ENCODE results near the gene RET.
"Not testable (repeated sequence)": the region's sequence is repeated elsewhere in the genome, so short reads cannot be mapped to it uniquely, and the experiment has no call there.

The RET gene

DNA sequence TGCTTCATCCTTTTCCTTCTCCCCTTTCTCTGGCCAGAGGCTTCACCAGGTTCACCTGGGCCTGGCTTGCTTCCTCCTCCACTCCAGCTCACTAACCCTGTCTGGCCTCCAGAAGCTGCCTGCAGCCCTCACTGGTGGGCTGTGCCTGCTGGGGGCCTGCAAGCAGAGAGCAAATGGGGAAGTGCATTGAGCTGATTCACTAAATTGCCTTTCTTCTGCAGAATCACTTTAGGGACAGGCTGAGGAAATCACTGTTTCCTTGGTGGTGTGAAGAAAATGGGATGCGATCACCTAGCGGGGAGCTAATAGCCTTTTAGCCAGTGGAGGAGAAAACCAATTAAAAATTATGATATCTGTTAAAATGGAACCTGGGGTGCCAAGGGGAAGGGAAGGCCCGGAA, 3.0 kb downstream of the RET start:
- DNase-seq = no peak

DNA sequence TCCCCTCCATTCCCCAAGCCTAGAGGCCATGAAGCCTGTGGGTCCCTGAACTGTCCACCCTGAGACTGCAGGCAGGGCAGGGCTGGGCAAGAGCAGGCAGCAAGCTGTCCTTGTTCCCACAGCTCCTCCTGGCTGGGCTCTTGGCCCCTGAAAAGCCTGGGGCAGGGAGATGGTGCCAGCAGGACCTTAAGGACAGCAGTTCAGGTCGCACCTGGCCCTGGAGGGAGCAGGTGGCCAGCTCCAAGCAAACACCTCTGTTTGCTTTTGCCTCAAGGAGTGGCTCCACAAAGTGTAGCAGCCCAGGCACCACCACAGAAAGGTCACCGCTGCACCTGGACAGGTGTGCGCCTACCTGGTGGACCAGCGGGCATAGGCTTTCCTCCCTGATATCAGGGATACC, 5.2 kb downstream of the RET start:
- no peak for DNase-seq

DNA sequence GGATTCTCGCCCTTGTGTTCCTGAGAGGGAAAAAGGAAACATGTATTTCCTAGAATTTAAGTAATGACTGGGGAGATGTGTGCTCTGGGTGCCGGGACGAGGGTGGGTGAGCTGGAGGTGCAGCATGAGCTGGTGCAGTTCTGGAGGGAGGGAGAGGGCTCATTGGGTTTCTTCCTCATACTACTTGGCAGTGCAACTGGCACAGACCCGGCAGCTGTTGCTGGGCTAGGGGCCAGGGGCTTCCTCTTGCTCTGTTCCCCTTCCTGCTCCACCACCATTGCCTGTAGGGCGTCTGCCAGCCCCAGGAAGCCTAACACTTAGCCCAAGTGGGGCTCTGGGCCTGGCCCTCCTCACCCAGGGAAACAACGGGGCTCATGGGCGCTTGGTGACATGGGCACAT, 5.9 kb downstream of the RET start:
- no peak for DNase-seq

DNA sequence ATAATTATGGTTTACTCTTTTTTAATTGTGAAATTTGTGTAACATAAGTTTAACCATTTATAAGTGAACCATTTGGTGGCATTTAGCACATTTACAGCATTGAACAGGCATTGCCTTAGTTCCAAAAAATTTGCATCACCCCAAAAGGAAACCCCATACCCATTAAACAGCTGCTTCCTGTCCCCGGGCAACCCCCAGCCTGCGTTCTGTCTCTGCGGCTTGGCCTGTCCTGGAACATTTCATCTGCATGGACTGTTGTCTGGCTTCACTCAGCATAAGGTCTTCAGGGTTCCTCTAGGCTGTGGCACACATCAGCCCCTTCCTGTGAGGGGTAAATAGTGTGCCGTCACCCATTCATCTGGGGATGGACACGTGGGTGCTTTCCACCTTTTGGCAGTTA, 6.9 kb downstream of the RET start:
- DNase-seq = no peak

DNA sequence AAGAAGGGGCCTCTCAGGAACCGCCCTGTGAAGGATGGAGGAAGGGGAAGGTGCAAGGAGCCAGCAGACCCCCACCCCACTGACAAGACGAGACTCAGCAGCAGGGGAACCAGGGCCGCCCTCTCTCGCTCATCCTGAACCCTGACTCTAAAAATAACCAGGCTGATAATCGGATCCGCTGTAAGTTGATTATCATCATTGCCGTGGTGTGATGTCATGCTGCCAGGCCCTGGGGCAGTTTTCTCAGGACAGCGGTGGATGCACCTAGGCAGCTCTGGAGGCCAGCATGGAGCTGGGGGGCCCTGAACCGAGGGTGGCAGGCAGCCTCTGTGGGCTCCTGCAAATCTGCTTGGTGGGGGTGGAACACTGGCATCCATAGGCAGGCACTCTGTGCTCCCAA, 7.9 kb downstream of the RET start:
- DNase-seq = no peak

DNA sequence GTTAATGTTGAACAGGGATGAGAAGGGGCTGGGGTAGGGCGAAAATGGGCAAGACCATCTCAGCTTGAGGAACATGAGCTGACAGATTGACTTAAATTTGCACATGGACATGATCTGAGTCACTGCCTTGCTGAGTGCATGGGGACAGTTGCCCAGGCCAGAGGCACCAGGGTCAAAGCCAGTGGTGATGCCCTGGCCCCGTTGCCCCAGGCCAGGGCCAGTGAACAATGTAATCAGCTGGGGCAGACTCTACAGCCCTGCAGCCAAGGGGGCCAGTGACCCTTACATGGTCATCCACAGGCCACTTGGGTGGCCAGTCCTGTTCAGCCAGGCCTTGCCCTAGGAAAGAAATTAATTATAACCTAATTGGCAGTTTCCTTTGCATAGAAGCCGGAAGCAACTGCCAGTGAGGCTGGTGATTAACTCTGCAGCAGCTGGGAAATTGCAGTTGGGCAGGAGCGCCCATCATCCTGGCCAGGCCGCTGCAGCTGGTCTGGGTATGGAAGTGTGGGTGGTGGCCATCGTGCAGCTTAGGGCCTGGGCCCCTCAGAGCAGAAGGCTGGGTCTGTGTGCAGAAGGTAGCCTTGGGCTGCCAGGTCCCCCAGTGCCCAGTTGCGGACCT, 9.6 kb downstream of the RET start:
- DNase-seq = no peak

DNA sequence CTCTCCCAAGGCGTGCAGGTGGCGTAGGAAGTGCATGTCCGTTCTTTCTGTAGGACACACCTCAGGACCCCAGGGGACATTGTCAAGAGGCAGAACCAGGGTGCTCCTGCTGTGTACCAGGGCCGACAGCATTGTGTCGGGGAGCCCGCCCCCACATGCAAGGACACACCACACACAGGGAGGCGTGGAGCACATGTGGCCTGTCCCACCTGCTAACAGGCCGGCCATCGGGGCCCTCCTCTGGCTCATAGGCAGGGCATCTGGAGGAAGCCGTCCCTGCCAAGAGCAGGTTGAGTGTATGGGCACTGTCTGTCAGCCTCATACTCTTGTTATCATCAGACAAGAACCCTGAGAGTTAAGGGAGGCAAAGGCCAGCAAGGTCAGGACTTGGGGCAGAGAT, 12.7 kb downstream of the RET start:
- no peak for DNase-seq

DNA sequence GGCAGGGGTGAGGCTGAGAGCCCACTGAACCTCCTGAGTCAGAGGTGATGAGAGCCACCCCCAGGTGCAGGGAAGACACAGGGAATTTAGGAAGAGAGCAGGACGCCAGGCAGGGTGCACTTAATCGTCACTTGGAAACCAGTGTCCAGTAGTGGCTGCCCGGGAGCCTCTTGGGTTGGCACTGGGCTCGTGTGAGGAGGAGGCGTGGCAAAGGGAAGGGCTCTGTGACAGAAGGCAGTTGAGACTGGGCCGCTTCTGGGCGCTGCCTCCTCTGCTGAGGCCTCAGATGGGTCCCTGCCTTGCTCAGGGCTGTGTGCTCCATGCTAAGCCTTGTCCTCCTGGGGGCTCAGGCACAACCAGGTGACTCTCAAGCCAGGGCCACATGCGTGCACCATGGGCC, 13.3 kb downstream of the RET start:
- DNase-seq = no peak

DNA sequence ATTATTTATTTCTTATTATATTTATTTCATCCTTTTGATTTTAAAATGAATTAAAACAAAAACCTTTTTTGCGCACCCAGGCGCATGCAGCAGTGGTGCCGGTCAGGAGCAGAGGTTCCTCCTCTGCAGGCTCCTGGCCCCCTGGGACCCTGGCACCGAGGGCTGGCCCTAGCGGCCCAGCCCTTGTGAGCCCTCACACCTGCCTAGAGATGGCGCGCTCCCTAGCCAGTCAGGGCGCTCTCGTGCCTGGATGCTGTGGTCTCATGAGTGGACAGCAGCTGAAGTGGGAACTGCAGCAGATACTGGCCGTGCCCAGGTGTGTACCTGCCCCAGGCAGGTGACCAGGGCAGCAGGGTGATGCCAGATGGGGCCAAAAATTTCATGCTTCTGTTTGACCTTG, 13.8 kb downstream of the RET start:
- DNase-seq = no peak

DNA sequence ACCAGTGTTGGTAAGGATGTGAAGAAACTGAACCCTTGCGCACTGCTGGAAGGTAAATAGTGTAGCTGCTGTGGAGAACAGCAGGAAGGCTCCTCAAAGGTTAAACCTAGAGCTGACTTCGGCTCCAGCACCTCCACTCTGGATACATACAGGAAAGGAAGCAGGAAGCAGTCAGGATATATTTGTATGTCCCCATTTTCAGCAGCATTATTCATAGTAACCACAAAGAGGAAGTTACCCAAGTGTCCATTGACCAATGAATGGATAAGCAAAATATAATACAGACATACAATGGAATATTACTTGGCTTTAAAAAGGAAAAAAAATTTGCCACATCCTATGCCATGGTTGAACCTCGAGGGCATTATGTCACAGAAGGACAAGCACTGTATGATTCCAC, 15.0 kb downstream of the RET start:
- no peak for DNase-seq

DNA sequence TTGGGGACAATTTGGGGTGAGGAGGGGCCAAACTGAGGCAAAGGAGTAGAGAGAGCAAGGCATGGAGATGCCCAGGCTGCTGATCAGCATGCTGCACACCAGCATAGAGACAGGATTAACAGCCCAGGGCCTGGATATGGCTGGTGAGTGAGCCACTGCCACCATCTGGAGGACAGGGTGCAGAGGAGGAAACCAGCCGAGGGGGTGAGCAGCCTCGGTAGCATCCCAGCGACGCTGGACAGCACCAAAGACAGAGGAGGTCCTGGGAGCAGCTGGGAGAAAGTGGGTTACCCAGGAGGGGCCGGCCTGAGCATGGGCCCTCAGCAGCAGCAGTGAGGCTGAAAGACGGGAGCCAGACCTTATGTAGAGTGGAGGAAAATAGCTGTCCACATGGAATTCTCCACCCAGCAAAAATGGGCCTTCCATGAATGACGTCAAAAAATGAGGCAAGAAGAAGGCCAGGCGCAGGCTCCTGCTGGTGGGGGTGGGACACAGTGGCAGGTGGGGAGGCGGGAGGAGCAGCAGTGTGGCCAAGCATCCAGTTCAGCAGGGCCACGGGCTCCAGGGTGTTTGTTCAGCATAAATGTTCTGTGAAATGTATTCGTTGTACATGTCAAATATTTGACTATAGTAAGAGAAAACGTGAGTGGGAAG, 16.7 kb downstream of the RET start:
- DNase-seq = no peak

DNA sequence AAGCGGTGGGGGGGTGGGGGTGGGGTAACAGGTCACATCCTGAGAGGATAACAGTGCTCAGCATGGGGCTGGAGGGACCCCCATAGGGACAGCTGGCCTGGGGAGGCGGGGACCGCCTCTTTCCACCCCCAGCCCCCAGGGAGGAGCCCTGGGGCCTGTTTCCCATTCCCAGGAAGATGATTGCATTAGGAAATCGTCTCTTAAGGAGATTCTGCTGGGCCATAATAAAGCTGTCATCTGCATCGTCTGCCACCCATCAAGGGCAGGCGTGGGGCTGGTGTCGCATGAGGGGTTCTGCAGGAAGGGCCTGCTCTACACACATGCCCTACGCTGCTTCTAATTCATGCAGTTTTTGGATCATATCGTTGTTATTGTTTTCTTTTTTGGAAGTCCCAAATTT, 17.2 kb downstream of the RET start:
- DNase-seq = no peak

DNA sequence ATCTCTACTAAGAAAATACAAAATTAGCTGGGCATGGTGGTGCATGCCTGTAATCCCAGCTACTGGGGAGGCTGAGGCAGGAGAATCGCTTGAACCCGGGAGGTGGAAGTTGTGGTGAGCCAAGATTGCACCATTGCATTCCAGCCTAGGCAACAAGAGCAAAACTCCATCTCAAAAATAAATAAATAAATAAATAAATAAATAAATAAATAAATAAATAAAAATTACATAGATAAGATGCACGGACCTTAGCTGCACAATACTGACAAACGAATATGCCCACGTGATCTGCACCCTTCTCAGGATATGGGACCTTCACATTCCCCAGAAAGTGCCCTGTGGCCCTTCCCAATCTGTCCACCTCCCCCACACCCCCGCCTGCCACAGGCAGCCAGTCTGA, 22.5 kb downstream of the RET start:
- not testable (repeated sequence) for DNase-seq

DNA sequence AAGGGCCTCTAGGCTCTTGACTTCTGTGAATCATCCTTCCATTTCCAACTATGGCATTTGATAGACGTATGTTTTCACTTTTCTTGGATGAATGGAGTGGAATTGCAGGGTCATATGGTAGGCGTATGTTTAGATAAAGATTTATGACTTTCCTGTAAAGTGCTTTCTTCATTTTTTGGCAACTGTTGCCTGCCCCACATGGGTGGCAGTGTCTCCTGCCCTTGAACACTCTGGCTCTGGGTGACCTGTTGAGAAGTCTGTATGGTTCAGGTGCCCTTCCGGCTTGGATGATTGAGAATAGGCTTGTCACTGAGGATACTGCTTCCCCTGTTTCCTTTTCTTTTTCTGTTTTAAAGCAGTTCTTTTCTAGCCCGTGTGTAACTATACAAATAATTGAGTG, 23.1 kb downstream of the RET start:
- DNase-seq = no peak

DNA sequence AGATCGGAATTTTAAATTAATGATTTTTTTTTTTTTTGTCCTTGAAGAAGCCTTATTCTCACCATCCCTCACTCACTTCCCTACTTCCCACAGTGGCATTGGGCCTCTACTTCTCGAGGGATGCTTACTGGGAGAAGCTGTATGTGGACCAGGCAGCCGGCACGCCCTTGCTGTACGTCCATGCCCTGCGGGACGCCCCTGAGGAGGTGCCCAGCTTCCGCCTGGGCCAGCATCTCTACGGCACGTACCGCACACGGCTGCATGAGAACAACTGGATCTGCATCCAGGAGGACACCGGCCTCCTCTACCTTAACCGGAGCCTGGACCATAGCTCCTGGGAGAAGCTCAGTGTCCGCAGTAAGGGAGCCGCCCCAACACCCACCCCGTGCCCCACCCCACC, 23.5 kb downstream of the RET start:
- no peak for DNase-seq

DNA sequence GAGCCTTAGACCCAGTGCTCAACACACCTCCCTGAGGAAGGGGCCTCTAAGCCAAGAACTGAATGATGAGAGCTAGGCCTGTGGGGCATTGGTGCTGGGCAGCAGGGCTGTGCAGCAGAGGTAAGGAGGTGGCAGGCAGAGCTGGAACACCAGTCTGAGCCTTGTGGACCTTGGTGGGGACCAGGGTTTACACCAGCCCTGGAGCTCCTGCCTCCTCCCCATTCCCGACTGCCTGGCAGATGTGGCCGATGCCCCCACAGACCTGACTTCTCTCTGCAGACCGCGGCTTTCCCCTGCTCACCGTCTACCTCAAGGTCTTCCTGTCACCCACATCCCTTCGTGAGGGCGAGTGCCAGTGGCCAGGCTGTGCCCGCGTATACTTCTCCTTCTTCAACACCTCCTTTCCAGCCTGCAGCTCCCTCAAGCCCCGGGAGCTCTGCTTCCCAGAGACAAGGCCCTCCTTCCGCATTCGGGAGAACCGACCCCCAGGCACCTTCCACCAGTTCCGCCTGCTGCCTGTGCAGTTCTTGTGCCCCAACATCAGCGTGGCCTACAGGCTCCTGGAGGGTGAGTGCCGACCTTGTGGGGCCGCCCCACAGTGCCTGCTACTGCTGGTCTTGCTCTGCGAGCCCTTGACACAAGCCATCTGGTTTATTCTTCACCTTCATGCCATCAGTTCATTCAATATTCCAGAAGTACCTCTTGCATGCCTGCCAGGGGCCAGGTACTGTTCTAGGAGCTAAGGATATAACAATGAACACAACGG, 25.4 kb downstream of the RET start:
- DNase-seq = no peak

DNA sequence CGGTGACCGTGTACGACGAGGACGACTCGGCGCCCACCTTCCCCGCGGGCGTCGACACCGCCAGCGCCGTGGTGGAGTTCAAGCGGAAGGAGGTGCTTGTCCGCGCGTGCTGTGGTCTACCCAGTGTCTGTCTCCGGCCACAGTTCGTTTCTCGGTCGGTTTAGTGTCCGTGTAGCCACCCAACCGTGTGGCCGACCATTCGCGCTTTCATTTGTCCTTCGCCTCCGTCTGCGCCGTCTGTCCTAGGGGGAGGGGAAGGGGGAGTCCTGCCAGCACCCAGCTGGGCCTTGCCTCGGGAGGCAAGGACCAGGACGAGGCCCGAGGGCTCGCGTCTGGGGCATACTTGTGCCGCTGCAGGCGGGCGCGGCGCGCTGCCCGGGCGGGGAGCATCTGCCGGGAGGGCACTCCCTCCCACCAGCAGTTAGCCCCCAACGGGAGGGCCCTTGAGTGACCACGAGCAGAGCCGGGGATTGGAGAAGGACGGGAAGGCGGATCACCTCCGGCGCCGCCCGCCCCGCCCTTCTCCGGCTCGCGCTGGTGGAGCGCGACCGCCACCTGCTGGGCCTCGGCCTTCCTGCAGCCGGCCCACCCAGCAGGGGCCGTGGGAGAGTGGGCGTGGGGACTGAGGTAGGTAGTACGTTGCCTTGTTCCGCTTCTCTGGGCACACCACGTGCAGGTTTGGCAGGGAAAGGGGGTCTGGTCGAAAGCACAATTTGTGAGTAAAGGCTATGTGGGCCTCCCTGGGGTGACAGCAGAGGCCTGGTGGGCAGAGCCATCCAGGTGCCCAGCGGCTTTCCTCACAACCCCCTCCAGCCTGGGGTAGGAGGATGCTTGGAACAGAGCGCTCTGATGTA, 28.5 kb downstream of the RET start:
- peak; percentile 58 to 74 (median 65) for DNase-seq

DNA sequence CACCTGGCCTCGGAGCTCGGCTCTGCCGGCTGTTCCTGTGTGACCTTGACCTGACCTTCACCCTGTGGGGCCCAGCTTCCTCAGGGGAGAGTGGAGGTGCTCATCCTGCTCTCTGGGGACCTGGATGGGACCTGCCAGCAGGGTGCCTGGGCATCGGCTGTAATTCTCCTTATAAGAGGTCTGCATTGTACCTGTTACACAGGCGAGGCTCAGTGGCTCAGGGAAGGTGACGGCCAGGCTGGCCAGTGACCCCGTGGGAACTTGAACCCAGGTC, 29.0 kb downstream of the RET start:
- DNase-seq = no peak

DNA sequence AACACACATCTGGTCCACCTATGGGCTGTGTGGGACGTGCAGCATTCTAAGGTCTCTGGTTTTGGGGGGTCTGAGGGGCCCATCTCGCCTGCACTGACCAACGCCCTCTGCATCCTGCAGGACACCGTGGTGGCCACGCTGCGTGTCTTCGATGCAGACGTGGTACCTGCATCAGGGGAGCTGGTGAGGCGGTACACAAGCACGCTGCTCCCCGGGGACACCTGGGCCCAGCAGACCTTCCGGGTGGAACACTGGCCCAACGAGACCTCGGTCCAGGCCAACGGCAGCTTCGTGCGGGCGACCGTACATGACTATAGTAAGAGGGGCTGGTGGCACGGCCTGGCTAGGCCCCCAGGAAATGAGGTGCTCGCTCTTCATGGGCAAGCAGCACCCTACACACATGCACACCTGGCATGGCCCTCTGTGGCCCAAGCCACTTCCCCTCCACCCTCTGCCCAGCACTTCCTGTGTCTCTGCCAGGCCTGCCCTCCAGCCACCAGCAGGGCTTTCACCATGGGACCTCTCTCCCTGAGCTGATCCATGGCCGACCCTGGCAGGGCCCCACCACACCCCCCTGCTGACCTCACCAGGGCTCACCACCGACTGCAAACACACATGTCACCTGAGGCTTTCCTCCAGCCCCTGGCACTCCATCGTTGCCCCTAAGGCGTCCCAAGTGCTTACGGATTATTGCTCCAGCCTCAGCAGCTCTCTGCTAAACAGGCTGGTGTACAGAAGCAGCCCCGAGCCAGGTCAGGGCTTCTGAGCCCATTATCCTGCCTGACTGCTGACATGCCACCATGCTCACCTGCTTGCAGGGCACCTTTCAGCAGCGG, 29.6 kb downstream of the RET start:
- DNase-seq = no peak

DNA sequence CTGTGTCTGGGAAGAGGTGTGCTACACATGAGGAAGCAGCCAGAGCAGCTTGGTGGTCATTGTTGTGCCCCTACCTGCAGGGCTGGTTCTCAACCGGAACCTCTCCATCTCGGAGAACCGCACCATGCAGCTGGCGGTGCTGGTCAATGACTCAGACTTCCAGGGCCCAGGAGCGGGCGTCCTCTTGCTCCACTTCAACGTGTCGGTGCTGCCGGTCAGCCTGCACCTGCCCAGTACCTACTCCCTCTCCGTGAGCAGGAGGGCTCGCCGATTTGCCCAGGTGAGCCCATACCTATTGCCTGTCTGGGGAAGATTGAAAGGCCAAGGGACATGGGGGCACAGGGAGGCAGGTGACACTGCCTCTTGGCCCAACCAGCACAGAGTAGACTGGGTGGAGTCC, 32.1 kb downstream of the RET start:
- no peak for DNase-seq

DNA sequence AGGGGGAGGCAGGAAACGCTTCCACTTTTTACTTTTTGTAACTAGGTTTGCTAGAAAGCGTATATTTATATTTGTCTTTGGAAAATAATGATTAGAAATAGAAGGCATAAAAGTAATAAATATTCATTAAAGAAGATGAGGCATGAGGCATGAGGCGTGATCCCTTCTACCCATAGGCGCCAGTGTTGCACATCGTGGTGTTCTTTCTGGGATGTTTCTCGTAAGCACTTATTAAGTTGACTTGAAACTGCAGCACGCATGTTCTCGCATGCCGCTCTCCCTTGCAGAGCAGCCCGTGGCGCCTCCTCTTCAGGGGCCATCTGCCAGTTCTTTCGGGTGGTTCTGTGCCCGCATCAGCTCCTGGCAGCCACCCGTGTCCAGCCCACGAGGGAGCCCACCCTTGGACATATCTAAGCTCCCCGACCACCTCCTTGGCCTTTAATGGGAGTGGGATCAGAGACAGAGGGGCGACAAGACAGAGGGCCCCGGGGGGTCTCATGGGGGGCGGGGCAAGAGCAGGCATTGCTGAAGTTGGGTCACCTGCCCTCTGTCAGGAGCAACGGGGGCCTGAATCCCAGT, 32.9 kb downstream of the RET start:
- DNase-seq = no peak

DNA sequence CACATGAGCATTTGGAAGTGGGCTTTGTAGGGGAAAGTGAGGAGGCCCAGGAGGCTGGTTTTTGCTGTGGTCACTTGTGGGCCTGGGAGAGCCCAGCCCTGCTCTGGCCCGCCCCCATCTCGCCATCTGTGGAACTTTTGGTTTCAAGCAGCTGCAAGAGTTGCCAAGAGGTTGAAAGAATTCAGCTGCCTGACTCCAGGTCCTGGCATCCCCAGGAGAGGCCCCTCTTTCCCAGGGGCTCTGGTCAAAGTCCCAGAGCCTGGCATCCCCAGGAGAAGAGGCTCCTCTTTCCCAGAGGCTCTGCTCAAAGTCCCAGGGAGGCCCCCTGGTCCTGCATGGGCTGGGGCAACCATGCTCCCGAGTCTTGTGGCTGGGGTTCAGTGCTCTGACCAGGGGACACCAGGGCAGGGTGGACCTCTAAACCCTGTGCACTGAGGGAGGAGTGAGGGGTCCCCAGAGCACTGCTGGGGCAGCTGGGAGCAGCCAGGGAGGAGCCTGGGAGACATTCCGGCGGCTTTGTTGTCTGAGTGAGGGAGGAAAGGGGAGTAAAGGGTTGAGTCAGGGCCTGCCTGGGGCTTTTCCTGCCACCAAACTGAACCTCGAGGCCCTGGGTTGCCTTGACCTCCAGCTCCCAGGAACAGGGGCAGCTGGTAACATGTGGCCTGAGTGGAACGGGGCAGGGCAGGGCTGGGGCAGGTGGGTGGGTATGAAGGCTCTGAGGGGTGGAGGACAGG, 33.6 kb downstream of the RET start:
- no peak for DNase-seq

Data from T-helper 2 cell (primary cell).